Tibial artery (tissue), 4 donors: ENCODE data around the gene GALNT10.

ENCODE experiments used
- DNase-seq, 2 donors: peaks; one replicate each; pipeline ENCODE4 v3.0.0-alpha.2; 2019
- H3K27ac ChIP-seq, 2 donors: fragments of 200-600 bp; sonication (generic) in 1 of 2; 1 replicate in 1 of 2; 2 replicates in 1 of 2; pipeline ENCODE4 v1.5.1; 2018 to 2019; ENCODE audit warnings: mild to moderate bottlenecking in 1 of 2
- H3K27me3 ChIP-seq, 2 donors: fragments of 200-600 bp; sonication (generic) in 1 of 2; one replicate each; pipeline versions ENCODE4 v1.5.1 to v1.6.0; 2016 to 2019
- H3K36me3 ChIP-seq, 3 donors: fragments of 200-600 bp; sonication (generic) in 2 of 3; one replicate each; pipeline ENCODE4 v1.5.1; 2016 to 2019; ENCODE audit warnings: mild to moderate bottlenecking in 2 of 3
- H3K4me1 ChIP-seq, 4 donors: fragments of 200-600 bp; sonication (generic) in 2 of 4; 1 replicate in 3 of 4; 2 replicates in 1 of 4; pipeline ENCODE4 v1.5.1; 2016 to 2019
- H3K4me3 ChIP-seq, 2 donors: fragments of 200-600 bp; sonication (generic) in 1 of 2; 1 replicate in 1 of 2; 2 replicates in 1 of 2; pipeline ENCODE4 v1.5.1; 2018 to 2019; ENCODE audit warnings: mild to moderate bottlenecking in 2 of 2
- H3K9me3 ChIP-seq, 3 donors: fragments of 200-600 bp; sonication (generic) in 1 of 3; one replicate each; pipeline ENCODE4 v1.5.1; 2016 to 2019
- intact Hi-C: fragments of 100-400 bp; cut with DNase I; formaldehyde crosslinking; loops from one replicate; pipeline ENCODE4 v1.15.0; 2023; ENCODE audit warnings: low total_unique reads
- TF ChIP-seq, protein P1 (sequence below), 2 experiments: fragments of 200-600 bp in 1 of 2; fragments of 450-650 bp in 1 of 2; IDR thresholded peaks; one replicate each; pipeline ENCODE4 v1.5.1; 2017 to 2019; ENCODE audit warnings: antibody characterized with exemption in 2 of 2, mild to moderate bottlenecking in 1 of 2, moderate library complexity in 1 of 2

The GALNT10 gene

DNA sequence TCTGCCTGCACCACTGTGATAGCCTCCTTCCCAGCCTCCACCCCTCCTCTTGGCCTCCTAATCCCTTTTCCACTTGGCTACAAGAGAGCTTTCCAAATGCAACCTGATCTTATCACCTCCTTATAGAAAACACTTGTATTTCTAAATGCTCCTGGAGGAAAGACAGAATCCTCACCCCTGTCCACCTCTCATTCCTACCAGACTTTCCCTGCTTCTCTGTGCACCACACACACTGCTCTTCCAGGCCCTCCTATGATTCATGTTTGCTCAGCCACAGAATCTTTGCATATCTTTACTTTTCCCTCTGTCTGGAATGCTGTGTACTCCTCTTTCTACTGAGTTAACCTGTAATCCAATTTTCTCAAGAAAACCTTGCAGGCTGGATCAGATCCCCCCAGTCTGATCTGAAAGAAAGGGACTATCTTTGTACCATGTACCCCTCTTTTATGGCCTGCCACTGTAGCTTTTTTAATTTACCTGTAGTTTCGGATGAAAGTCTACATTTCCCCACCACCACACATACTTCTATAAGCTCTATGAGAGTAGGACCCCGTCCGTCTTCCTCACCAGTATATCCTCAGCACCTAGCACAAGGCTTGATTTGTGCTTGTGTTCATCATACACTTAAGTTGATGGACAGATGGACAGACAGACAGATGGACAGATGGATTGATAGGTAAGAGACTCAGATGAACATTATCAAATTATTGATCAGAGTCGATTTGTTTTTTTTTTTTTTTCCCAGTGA lies 95.3 kb downstream of the GALNT10 start:
- TF ChIP-seq, protein P1, sequence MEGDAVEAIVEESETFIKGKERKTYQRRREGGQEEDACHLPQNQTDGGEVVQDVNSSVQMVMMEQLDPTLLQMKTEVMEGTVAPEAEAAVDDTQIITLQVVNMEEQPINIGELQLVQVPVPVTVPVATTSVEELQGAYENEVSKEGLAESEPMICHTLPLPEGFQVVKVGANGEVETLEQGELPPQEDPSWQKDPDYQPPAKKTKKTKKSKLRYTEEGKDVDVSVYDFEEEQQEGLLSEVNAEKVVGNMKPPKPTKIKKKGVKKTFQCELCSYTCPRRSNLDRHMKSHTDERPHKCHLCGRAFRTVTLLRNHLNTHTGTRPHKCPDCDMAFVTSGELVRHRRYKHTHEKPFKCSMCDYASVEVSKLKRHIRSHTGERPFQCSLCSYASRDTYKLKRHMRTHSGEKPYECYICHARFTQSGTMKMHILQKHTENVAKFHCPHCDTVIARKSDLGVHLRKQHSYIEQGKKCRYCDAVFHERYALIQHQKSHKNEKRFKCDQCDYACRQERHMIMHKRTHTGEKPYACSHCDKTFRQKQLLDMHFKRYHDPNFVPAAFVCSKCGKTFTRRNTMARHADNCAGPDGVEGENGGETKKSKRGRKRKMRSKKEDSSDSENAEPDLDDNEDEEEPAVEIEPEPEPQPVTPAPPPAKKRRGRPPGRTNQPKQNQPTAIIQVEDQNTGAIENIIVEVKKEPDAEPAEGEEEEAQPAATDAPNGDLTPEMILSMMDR (IDR thresholded peaks at IDR 0.05) = no peak
- Histone ChIP-seq H3K27me3 (no peaks in the 10 kb centered on the region), H3K36me3 (no peaks in the 10 kb centered on the region), H3K9me3 (no peaks in the 10 kb centered on the region), H3K27ac (peak overlapping the region; percentile 66 to 71), H3K4me1 (peaks cover 7 to 42% (median 26%) of the 10 kb centered on the region in 4 donors), H3K4me3 (no peak overlapping the region)
- intact Hi-C loops = no loop called here
- no peak for DNase-seq

DNA sequence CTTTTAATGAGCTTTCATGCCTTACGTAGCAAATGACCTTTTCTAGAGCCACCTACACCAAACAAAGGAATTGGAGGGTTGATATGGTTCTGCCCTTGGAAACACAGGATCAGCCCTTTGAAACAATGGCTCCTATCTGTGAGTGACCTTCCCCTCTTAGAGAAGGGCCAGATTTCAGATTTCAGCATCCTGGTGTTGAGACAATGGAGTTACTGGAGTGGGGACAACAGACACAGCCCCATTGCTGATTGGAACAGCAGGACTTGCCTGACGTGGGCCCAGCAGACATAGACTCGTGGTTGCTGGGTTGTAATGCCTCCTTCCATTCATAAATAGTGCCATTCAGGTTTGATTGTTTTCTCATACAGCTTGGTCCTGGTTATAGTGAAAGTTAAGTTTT lies 96.0 kb downstream of the GALNT10 start:
- peaks cover 7 to 42% (median 26%) of the 10 kb centered on the region in 4 donors for H3K4me1 ChIP-seq
- peak overlapping the region; percentile 66 to 71 for H3K27ac ChIP-seq
- no peaks in the 10 kb centered on the region for H3K9me3 ChIP-seq
- intact Hi-C loops = no loop called here
- TF ChIP-seq, protein P1 (IDR thresholded peaks at IDR 0.05) = no peak
- H3K36me3 ChIP-seq = no peaks in the 10 kb centered on the region
- H3K27me3 ChIP-seq = no peaks in the 10 kb centered on the region
- H3K4me3 ChIP-seq = no peak overlapping the region
- DNase-seq = no peak

DNA sequence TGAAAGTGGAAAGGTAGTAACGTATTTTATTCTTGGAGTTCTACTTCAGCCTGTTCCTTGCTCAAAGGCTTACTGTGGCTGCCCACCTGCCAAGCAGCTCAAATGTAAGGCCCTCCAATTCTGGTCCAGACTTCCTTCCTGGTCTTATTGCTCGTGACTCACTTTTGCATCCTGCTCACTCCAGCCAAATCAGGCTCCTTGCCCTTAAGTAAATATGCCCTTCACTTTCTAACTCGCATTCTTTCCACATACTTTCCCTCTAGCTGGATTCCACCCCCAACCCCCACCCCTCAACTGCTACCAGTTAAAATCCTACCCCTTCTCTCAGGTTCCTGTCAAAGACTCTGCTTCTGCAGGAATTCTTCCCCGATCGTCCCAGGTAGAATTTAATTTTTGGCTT lies 96.6 kb downstream of the GALNT10 start:
- Histone ChIP-seq H3K4me1 (peaks cover 7 to 42% (median 26%) of the 10 kb centered on the region in 4 donors), H3K9me3 (no peaks in the 10 kb centered on the region), H3K27ac (peak overlapping the region; percentile 66 to 71), H3K36me3 (no peaks in the 10 kb centered on the region), H3K27me3 (no peaks in the 10 kb centered on the region), H3K4me3 (no peak overlapping the region)
- no peak for DNase-seq
- TF ChIP-seq, protein P1 (IDR thresholded peaks at IDR 0.05) = no peak
- intact Hi-C loops = no loop called here

DNA sequence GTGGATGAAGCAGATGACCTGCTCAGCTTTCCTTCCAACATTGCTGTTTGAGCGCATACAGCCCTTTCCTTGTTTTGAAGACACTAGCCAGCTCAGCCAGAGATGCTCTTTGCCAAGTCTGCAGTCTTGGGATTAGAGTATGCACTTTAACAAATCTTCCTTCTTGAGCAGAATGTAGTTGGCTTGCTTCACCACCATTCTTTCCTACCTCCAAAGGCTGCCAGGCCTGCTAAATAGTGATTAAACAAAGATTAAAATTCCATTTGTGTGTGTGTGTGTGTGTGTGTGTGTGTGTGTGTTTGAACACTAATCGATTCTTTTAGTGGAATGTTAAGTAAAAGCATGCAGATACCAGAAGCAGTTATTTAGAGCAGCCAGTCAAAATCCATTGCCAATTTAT lies 97.6 kb downstream of the GALNT10 start:
- intact Hi-C loops = no loop called here
- Histone ChIP-seq H3K9me3 (no peaks in the 10 kb centered on the region), H3K27ac (peak overlapping the region; percentile 66 to 71), H3K36me3 (no peaks in the 10 kb centered on the region), H3K4me1 (peaks cover 7 to 42% (median 26%) of the 10 kb centered on the region in 4 donors), H3K27me3 (no peaks in the 10 kb centered on the region), H3K4me3 (no peak overlapping the region)
- peak in 1 of 2 donors; percentile 41 for DNase-seq
- TF ChIP-seq, protein P1 (IDR thresholded peaks at IDR 0.05) = no peak

GRCh38 chr5:154291917-154292316 lies 101.4 kb downstream of the GALNT10 start:
- Histone ChIP-seq H3K27ac (no peak overlapping the region), H3K9me3 (no peaks in the 10 kb centered on the region), H3K4me1 (peaks cover 7 to 24% (median 19%) of the 10 kb centered on the region in 4 donors), H3K27me3 (no peaks in the 10 kb centered on the region), H3K36me3 (peaks cover 0 to 5% (median 5%) of the 10 kb centered on the region in 3 donors), H3K4me3 (no peak overlapping the region)
- intact Hi-C loops = no loop called here
- TF ChIP-seq, protein P1 (IDR thresholded peaks at IDR 0.05) = no peak
- DNase-seq = no peak
